Kidney capillary endothelial cell (primary cell): ENCODE data around the gene TBCK.
"Not testable (repeated sequence)": the region's sequence is repeated elsewhere in the genome, so short reads cannot be mapped to it uniquely, and the experiment has no call there.

ENCODE experiments used
- DNase-seq: peaks from one replicate; pipeline ENCODE4 v3.0.0-alpha.2; 2018; ENCODE audit warnings: low spot score

The TBCK gene

GRCh38 chr4:106114270-106114669 is 201.7 kb downstream of the TBCK start:
- DNase-seq = no peak

GRCh38 chr4:106111778-106112469 is 204.1 kb downstream of the TBCK start:
- DNase-seq = not testable (repeated sequence)

GRCh38 chr4:106109929-106110328 is 206.1 kb downstream of the TBCK start:
- no peak for DNase-seq

GRCh38 chr4:106105697-106106096 is 210.3 kb downstream of the TBCK start:
- no peak for DNase-seq

GRCh38 chr4:106104276-106104675 is 211.7 kb downstream of the TBCK start:
- DNase-seq = no peak

- no peak for DNase-seq
These were observed 219.6 kb downstream of the TBCK start for GRCh38 chr4:106096454-106096853.

- no peak for DNase-seq
These were observed 220.6 kb downstream of the TBCK start for GRCh38 chr4:106095408-106095807.

- DNase-seq = no peak
These were observed 223.5 kb downstream of the TBCK start for GRCh38 chr4:106092361-106093040.

GRCh38 chr4:106090826-106091225 is 225.2 kb downstream of the TBCK start:
- no peak for DNase-seq

GRCh38 chr4:106083065-106083464 is 232.9 kb downstream of the TBCK start:
- no peak for DNase-seq

GRCh38 chr4:106080376-106080775 is 235.6 kb downstream of the TBCK start:
- no peak for DNase-seq

- DNase-seq = peak; percentile 40
These were observed 236.4 kb downstream of the TBCK start for GRCh38 chr4:106079616-106080015.

GRCh38 chr4:106065018-106065417 is 251.0 kb downstream of the TBCK start:
- no peak for DNase-seq

GRCh38 chr4:106063009-106063408 is 253.0 kb downstream of the TBCK start:
- DNase-seq = no peak

- no peak for DNase-seq
These were observed 253.5 kb downstream of the TBCK start for GRCh38 chr4:106062452-106062875.

GRCh38 chr4:106058921-106059320 is 257.1 kb downstream of the TBCK start:
- DNase-seq = no peak

- DNase-seq = no peak
These were observed 259.1 kb downstream of the TBCK start for GRCh38 chr4:106056914-106057313.

- DNase-seq = no peak
These were observed 264.5 kb downstream of the TBCK start for GRCh38 chr4:106051514-106051913.

- DNase-seq = no peak
These were observed 266.5 kb downstream of the TBCK start for GRCh38 chr4:106049490-106049889.

GRCh38 chr4:106048250-106048971 is 267.6 kb downstream of the TBCK start:
- no peak for DNase-seq

- no peak for DNase-seq
These were observed 269.9 kb downstream of the TBCK start for GRCh38 chr4:106046083-106046482.

GRCh38 chr4:106041294-106042002 is 274.6 kb downstream of the TBCK start:
- DNase-seq = no peak
